ENCODE measurements around the gene CGREF1. TPM values are rescaled to one million over a fixed set of nuclear protein-coding genes. Genes with fewer than 3 reads are reported as not detected.
A peak's percentile ranks its signal among the peaks of the same experiment; 100 is the strongest.

CGREF1 gene
- total and polyA plus RNA-seq, 2 donors (not counting 1 experiment from before 2014, with no cell fraction given) = not detected

DNA sequence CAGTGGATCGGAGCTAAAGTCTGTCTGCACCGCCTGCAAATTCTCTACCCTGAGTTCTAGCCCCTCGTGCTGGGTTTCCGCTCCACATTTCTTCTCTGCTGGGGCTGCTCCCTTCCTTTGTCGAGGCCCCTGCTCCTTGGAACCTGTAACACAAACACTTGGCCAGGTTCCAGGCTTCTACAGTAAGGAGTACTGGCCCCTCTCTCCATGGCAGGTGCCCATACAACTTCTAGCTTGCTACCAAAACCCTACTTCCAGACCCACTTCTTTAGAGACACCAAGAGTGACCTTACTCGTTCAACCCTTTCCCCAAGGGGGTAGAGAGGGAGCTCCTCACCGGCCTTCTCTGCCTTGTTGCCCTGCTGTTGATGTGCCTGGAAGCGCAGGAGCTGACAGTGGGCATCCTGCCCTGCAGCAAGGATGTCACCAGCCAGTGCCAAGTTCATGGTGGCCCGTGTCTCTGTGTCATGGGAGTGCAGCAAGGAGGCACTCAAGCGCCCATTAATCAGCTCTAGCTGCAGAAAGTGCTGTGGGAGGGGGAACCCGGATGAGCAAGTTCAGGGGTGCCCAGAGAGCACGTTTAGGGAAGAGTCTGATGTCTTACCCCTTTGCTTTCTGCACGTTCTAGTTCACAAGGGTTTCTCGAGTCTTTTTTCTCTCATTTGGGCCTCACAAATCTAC, 14.4 kb upstream of the CGREF1 start:
- intact Hi-C loops (cut with micrococcal nuclease) = no loop called here
- Histone ChIP-seq H3K4me2 (replicated peaks; ENCODE audit: low read depth, low read length, poor library complexity, severe bottlenecking) (peak overlapping the region; percentile 93), H2AFZ (ENCODE audit: insufficient read depth, low read depth, low read length, poor library complexity, severe bottlenecking) (peak overlapping the region; percentile 92)

DNA sequence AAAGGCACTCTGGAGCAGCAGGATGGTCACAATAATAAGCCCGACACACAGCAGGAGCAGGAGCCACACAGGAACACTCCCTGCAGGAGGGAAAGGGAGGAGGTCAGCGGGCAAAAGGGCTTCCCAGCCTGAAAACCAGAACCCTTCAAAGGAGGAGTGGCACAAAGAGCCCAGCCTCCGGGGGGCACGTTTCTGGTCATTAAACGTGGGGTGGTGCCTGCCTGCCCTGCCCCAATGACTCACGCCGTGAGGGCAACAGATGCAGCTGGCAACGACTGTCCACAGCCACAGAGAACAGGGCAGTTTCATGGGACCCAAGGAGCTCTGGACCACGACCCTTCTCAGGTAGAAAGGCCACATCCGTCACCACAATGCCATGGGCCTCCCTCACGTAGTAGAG, 12.5 kb upstream of the CGREF1 start:
- POLR2A ChIA-PET = interaction anchor here (3.4 kb wide), 1 partner anchor 7 kb away, joined by 29 read pairs; the partner anchor contains the start of gene ABHD1

More for the DNA sequence above, 14.4 kb upstream of the CGREF1 start:
- Histone ChIP-seq H3K4me1 (ENCODE audit: control insufficient read depth in 2 of 2, insufficient read depth in 2 of 2, low read length in 2 of 2) (peaks cover 17 to 25% of the 10 kb centered on the region in 2 donors), H3K79me2 (ENCODE audit: control insufficient read depth, insufficient read depth, low read length) (peaks cover 12% of the 10 kb centered on the region), H4K20me1 (ENCODE audit: control insufficient read depth, insufficient read depth, low read length, poor library complexity, severe bottlenecking) (peaks cover 5% of the 10 kb centered on the region), H3K9me3 (ENCODE audit: control extremely low read depth in 1 of 3, control insufficient read depth in 2 of 3, insufficient read depth in 1 of 3, low read length in 2 of 3) (no peaks in the 10 kb centered on the region), H3K9ac (ENCODE audit: low read length) (peak overlapping the region; percentile 88), H3K27ac (ENCODE audit: low read length in 2 of 2) (no peak overlapping the region), H3K27me3 (replicated peaks in 1 of 4; ENCODE audit: control extremely low read depth in 1 of 4, control insufficient read depth in 3 of 4, insufficient read depth in 4 of 4, low read length in 3 of 4) (no peaks in the 10 kb centered on the region), H3K36me3 (replicated peaks in 1 of 2; ENCODE audit: control extremely low read depth in 1 of 2, control insufficient read depth in 1 of 2, extremely low read depth in 1 of 2, insufficient read depth in 2 of 2, low read length in 1 of 2) (peaks cover 0 to 30% of the 10 kb centered on the region in 2 experiments), H3K4me3 (ENCODE audit: control extremely low read depth in 1 of 5, extremely low read depth in 1 of 5, insufficient read depth in 1 of 5, low read depth in 2 of 5, low read length in 4 of 5) (peak overlapping the region; percentile 62 to 89 (median 78))
- Mint-ChIP-seq H3K4me3 (peak overlapping the region; percentile 96), H3K27ac (peak overlapping the region; percentile 97), H3K27me3 (no peaks in the 10 kb centered on the region), H3K9me3 (ENCODE audit: insufficient read depth) (no peaks in the 10 kb centered on the region), H3K4me1 (peaks cover 27% of the 10 kb centered on the region)
- WGBS (ENCODE audit: insufficient coverage) = 71% methylated on average over 12 of the region's 14 CpGs
- no peak for ATAC-seq (ENCODE audit: low read depth)
- no peak for DNase-seq
- CTCF ChIA-PET = interaction anchor here (0.9 to 2.8 kb wide), 7 partner anchors 9 to 171 kb away, joined by 4 to 19 read pairs (median 5); partner anchors contain the start of genes ABHD1 and AGBL5
- POLR2A ChIA-PET = interaction anchor here (0.5 to 3.4 kb wide), 4 partner anchors 9 to 192 kb away, joined by 3 to 29 read pairs (median 5); partner anchors contain the start of genes ABHD1, ATRAID, OST4 and SLC5A6
- TF ChIP-seq, protein P1, sequence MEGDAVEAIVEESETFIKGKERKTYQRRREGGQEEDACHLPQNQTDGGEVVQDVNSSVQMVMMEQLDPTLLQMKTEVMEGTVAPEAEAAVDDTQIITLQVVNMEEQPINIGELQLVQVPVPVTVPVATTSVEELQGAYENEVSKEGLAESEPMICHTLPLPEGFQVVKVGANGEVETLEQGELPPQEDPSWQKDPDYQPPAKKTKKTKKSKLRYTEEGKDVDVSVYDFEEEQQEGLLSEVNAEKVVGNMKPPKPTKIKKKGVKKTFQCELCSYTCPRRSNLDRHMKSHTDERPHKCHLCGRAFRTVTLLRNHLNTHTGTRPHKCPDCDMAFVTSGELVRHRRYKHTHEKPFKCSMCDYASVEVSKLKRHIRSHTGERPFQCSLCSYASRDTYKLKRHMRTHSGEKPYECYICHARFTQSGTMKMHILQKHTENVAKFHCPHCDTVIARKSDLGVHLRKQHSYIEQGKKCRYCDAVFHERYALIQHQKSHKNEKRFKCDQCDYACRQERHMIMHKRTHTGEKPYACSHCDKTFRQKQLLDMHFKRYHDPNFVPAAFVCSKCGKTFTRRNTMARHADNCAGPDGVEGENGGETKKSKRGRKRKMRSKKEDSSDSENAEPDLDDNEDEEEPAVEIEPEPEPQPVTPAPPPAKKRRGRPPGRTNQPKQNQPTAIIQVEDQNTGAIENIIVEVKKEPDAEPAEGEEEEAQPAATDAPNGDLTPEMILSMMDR (IDR thresholded peaks at IDR 0.05) = no peak
- TF ChIP-seq EZH2 (IDR thresholded peaks at IDR 0.05; ENCODE audit: borderline replicate concordance, insufficient read depth, low read depth, low read length, poor library complexity, severe bottlenecking) = no peak

More for the DNA sequence above, 12.5 kb upstream of the CGREF1 start:
- H3K4me1 Mint-ChIP-seq = peaks cover 27% of the 10 kb centered on the region
- H3K79me2 ChIP-seq (ENCODE audit: control insufficient read depth, insufficient read depth, low read length) = peaks cover 12% of the 10 kb centered on the region
- peaks cover 5% of the 10 kb centered on the region for H4K20me1 ChIP-seq (ENCODE audit: control insufficient read depth, insufficient read depth, low read length, poor library complexity, severe bottlenecking)
- ATAC-seq (ENCODE audit: low read depth) = no peak
- no peaks in the 10 kb centered on the region for H3K9me3 Mint-ChIP-seq (ENCODE audit: insufficient read depth)
- no peak overlapping the region for H3K9ac ChIP-seq (ENCODE audit: low read length)
- intact Hi-C loops (cut with micrococcal nuclease) = no loop called here
- H3K27me3 ChIP-seq (replicated peaks in 1 of 4; ENCODE audit: control extremely low read depth in 1 of 4, control insufficient read depth in 3 of 4, insufficient read depth in 4 of 4, low read length in 3 of 4) = no peaks in the 10 kb centered on the region
- no peaks in the 10 kb centered on the region for H3K9me3 ChIP-seq (ENCODE audit: control extremely low read depth in 1 of 3, control insufficient read depth in 2 of 3, insufficient read depth in 1 of 3, low read length in 2 of 3)
- H3K36me3 ChIP-seq (replicated peaks in 1 of 2; ENCODE audit: control extremely low read depth in 1 of 2, control insufficient read depth in 1 of 2, extremely low read depth in 1 of 2, insufficient read depth in 2 of 2, low read length in 1 of 2) = peaks cover 0 to 30% of the 10 kb centered on the region in 2 experiments
- no peak overlapping the region for H3K4me2 ChIP-seq (replicated peaks; ENCODE audit: low read depth, low read length, poor library complexity, severe bottlenecking)
- no peak overlapping the region for H3K27ac ChIP-seq (ENCODE audit: low read length in 2 of 2)
- TF ChIP-seq, protein P1 (IDR thresholded peaks at IDR 0.05) = no peak
- no peak for TF ChIP-seq EZH2 (IDR thresholded peaks at IDR 0.05; ENCODE audit: borderline replicate concordance, insufficient read depth, low read depth, low read length, poor library complexity, severe bottlenecking)
- no peak overlapping the region for H2AFZ ChIP-seq (ENCODE audit: insufficient read depth, low read depth, low read length, poor library complexity, severe bottlenecking)
- DNase-seq = no peak
- H3K27ac Mint-ChIP-seq = no peak overlapping the region
- H3K27me3 Mint-ChIP-seq = no peaks in the 10 kb centered on the region
- H3K4me3 Mint-ChIP-seq = peak overlapping the region; percentile 29
- WGBS (ENCODE audit: insufficient coverage) = 98% methylated on average over 11 of the region's 11 CpGs
- H3K4me3 ChIP-seq (ENCODE audit: control extremely low read depth in 1 of 5, extremely low read depth in 1 of 5, insufficient read depth in 1 of 5, low read depth in 2 of 5, low read length in 4 of 5) = no peak overlapping the region
- H3K4me1 ChIP-seq (ENCODE audit: control insufficient read depth in 2 of 2, insufficient read depth in 2 of 2, low read length in 2 of 2) = peaks cover 17 to 25% of the 10 kb centered on the region in 2 donors
- CTCF ChIA-PET = no interaction called here
